Endometrial microvascular endothelial cells (primary cell): ENCODE data around the gene MYH7. TPM values are rescaled to one million over a fixed set of nuclear protein-coding genes. Genes with fewer than 3 reads are reported as not detected.

ENCODE experiments used
- total RNA-seq: library from RNA; depleted of rRNA; stranded (reverse); fragments of >200 nt; gene quantifications from one replicate; pipeline ENCODE4 v1.2.3, GENCODE V29; 2015; ENCODE audit errors: inconsistent ontology term

Gene MYH7
- total RNA-seq, 1 donor from 2014 or later, result not detected

Other genes with a start within 250 kb of the MYH7 start
- gene RNF212B, start 197.7 kb downstream of the MYH7 start, total RNA-seq, result not detected
- gene HOMEZ, start 149.5 kb downstream of the MYH7 start, total RNA-seq, result 8.3 TPM
- 1.5 TPM for gene PPP1R3E, start 132.8 kb downstream of the MYH7 start, total RNA-seq
- gene BCL2L2, start 128.8 kb downstream of the MYH7 start, total RNA-seq, result 13.2 TPM
- 69.4 TPM for gene PABPN1, start 114.2 kb downstream of the MYH7 start, total RNA-seq
- 0.09 TPM for gene SLC22A17, start 82.8 kb downstream of the MYH7 start, total RNA-seq
- not detected for gene EFS, start 70.5 kb downstream of the MYH7 start, total RNA-seq
- gene IL25, start 62.9 kb downstream of the MYH7 start, total RNA-seq, result not detected
- gene CMTM5, start 58.6 kb downstream of the MYH7 start, total RNA-seq, result not detected
- gene MYH6, start 27.4 kb downstream of the MYH7 start, total RNA-seq, result not detected
- gene NGDN, start 34.0 kb upstream of the MYH7 start, total RNA-seq, result 38.7 TPM
- gene ZFHX2, start 116.1 kb upstream of the MYH7 start, total RNA-seq, result under 0.01 TPM
- gene THTPA, start 120.6 kb upstream of the MYH7 start, total RNA-seq, result 10.6 TPM
- gene AP1G2, start 132.1 kb upstream of the MYH7 start, total RNA-seq, result 18.0 TPM
- not detected for gene JPH4, start 143.1 kb upstream of the MYH7 start, total RNA-seq
- gene DHRS2, start 200.7 kb upstream of the MYH7 start, total RNA-seq, result not detected